Smooth muscle cell of the brain vasculature (primary cell): ENCODE data around the gene ADAM11.

ENCODE experiments used
- DNase-seq: peaks from one replicate; pipeline ENCODE4 v3.0.0-alpha.2; 2012; ENCODE audit warnings: low read depth, low spot score

The ADAM11 gene

DNA sequence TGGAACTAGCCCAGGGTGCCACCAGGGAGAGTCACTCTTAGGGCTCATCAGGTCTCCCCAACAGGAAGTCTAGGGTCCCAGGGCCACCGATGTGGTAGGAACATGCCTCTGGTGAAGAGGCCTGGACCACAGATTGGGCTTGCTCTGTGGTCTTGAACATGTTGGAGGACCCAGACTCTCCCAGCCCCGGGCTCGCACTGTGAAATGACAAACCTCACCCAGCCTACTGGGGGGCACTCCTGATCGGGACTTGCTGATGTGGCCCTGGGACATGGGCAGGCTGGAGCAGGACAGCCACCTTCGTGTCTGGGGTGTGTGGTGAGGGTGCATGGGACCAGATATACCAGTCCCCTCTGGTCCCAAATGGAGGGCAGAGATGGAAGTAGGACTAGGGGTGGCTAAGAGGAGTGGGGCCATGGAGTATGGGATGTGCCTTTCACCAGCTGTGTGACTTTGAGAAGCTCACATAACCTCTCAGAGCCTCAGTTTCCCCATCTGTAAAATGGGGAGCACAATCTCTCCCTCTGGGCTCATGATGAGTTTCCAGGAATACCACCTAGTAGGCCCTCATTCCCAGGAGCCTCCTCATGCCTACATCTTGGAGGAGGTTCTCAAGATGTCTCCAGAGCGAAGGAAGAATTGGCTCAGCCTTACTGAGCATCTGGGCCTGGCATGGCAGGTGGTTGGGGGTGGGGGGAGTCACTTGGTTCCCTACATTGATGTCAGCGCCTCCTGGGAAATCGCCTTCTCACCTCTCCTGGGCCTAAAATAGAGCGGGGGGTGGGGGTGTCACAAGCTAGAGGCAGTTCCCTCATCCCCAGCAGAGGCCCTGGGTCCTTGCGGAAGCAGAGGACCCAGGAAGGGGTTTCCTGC, 1.5 kb upstream of the ADAM11 start:
- DNase-seq: no peak

DNA sequence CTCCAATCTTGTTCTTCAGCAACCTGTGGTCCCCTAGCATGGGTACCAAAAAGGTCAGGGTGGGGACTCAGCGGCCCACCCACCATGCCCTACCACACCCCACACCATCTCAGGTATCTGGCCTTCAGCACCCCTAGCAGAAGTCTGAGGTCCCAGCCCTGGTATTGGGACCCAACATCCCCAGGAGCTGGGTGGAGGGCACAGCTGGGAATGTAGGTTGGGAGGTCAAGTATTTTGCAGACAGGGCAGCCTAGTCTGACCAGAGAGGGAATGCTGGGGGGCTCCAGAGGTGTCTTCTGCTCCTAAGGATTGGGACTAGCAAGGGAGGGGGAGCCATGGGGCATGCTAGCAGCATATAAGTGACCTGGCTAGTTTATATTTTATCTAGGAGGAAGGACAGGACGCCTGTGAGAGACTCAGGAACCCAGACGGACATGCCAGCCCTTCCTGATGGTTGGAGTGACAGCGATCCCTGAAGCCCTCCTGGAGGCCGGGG, 822 bp upstream of the ADAM11 start:
- no peak for DNase-seq

DNA sequence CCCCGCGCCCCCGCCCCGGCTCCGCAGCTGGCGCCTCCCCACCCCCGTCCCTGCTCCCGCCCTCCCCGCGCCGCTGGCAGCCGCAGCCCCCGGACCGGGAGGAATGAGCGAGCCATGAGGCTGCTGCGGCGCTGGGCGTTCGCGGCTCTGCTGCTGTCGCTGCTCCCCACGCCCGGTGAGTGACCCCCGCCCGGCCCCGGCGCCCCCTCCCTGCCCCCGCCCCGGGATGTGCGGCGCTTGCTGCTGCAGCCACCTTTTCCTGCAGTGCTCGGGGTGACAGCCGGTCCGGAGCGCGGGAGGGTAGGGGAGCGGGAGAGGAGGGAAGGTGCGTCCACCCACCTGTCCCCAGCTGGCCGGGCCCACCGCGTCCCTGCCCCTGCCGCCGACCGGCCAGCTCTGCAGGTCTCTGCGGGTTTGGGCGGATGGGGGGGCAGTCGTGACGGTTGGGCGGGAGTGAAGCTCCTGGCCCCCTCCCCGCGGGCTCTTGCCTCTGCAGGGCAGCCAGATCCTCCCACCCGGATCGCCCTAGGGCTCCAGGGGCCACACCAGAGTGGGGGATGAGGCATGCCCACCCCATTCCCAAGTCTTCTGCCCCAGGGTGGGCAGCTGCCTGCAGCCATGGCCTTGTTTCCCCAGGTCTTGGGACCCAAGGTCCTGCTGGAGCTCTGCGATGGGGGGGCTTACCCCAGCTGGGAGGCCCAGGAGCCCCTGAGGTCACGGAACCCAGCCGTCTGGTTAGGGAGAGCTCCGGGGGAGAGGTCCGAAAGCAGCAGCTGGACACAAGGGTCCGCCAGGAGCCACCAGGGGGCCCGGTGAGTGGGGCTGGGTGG, 513 bp downstream of the ADAM11 start:
- no peak for DNase-seq

DNA sequence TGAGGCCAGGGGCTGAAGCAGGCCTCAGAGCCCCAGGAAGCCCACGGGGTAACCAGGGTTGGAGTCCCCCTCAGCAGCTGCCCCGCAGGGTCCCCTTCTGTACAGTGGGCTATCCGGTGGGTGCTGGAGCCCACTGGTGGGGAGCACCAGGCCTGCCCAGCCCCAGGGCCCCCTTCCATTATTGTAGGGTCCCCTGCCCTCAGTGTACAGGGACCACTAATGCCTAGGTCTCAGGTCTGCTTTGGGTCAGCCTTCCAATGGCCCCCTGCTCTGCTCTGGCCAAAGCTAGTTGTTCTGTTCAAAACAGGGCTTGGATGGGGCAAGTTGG, 1.1 kb downstream of the ADAM11 start:
- no peak for DNase-seq

DNA sequence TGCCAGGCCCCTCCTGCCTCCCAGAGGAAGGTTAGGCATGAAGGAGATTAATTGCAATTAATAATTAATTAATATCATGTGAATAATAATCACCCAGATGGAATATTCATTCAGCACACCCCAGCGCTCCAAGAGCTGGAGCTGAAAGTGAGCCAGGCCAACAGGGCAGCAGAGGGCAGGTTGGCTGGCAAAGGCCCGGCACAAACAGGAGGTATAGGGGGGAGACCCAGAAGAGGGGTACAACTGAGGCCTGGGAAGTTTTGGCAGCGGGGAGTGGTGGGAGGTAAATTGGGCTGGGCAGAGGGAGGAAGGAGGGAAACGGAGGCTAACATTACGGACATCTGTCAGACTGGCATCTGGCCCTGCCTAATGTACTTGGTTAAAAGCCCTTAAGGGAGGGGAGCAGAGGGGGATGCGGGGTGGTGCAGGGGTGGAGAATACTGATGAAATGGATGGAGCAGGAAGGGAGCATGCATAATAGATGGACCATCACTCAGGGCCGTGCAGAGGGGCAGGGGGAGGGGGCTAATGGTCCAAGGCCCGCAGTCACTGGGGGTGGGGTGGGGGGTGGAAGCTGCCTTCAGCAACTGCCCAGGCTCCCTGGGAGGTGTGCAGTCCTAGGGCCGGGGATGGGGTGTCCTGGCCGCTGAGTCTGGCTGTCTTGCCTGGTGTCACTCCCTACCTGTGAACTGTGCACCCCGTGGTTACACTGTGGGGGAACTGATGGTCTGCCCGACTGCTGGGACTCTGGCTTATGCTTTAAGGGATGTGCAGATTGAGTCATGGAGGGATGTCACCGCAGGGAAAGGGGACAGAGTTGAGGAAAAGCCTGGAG, 1.9 kb downstream of the ADAM11 start:
- no peak for DNase-seq

DNA sequence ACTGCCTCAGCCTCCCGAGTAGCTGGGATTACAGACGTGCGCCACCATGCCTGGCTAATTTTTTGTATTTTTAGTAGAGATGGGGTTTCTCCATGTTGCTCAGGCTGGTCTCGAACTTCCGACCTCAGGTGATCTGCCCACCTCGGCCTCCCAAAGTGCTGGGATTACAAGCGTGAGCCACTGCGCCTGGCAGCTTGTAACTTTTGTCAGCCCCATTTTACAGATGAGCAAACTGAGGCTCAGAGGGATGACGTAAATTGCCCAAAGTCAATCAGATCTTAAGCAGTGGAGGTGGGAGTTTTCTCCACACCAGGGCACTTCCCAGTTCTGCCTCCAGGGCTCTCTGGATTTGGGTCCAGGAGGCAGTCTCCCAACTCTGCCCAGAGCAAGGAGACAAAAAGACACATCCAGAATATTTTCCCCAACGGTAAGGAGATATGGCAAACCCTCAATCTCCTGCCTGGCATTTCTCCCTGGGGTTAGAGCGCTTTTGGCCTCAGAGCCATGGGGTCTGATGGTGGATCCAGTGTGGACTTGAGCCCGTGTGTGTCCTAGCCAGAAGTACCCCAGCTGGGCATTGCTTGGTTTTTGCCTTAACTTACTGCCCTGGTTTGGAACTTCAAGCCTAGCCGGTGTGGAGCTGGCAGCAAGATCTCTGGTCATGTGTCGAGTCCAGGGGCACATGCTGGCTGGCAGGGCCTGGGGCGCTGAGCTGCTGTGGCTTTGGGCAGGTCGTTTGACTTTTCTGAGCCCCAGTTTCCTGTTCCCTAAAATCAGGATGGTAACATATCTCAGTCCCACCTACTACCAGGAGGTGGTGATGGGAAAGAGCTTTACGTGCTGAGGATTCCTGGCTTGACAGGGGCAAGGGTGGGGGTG, 3.4 kb downstream of the ADAM11 start:
- no peak for DNase-seq

DNA sequence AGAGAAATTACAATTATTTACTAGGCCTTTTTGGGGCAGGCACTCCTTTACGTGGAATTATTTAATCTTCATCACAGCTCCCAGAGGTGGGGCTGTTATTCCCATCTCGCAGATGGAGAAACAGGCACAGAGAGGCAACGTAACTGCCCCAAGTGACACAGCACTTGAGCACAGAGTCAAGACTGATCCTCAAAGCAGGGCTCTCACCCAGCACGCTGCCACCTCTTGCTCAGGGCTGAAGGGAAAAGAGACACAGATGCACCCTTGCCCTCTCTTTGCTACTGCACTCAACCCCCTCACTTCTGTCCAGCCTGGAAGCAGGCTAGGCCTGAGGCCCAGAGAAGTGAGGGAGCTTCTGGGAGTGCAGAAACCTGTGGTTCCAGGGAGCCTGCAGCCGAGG, 4.4 kb downstream of the ADAM11 start:
- DNase-seq: no peak

DNA sequence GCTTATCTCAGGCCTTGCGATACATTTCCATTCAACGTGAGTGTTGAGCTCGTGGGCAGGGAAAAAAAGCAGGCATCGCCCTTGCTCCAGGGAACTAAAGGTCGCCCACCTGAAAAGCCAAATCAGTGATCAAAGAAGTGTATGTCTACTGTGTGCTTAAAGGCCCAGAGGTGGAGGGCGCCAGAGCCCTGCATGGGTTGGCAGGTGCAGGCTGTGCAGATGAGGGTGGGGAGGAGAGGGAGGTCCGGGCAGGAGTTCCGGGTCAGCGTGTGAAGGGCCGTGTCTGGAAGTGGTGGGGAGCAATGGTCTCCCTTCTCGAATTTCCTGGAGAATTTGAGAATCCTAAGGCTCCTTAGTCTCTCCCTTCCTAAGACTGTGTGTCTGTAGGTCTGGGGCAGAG, 7.2 kb downstream of the ADAM11 start:
- no peak for DNase-seq

DNA sequence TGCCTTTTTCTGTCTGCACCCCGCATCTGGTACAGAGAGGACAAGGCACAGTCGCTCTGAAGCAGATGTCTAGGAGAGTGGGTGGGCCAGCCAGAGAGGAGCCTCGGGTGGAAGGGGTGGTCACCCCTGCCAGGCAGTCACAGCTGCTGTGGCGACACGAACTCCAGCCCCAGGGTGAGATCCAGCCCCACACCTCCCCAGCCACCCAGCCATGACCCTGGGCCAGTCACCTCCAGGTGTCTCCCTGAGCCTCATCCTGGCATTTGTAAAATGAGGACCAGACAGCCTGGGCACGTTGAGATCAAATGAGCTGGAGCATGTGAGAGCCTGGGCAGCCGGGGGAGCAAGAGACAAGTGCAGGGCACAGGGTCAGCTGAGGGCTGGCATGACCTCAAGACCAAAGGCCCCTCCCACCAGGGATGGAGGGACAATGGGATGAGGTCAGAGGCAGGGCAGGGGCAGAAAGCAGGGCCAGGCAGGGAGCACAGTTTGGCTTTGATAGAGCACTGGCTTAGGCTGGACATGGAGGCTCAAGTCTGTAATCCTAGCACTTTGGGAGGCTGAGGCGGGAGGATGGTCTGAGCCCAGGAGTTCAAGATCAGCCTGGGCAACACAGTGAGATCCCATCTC, 7.7 kb downstream of the ADAM11 start:
- no peak for DNase-seq

DNA sequence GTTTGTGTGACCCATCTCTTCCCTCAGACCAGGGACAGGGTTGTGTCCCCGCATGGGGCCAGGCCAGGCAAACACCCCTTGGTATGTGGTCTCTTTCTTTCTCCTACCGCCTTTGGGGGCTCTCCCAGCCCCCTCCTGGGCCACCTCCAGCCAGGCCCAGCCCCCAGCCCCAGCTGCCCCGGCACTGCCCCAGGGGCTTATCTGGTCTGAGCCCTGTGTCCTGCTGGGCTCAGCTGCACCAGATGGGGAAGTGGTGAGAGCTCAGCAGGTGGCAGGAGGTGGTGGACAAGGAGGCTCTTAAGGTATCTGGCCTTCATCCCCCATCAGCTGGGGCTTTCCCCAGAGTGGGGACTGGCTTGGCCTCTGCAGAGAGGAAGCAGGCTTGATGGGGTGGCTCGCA, 8.7 kb downstream of the ADAM11 start:
- DNase-seq: no peak

DNA sequence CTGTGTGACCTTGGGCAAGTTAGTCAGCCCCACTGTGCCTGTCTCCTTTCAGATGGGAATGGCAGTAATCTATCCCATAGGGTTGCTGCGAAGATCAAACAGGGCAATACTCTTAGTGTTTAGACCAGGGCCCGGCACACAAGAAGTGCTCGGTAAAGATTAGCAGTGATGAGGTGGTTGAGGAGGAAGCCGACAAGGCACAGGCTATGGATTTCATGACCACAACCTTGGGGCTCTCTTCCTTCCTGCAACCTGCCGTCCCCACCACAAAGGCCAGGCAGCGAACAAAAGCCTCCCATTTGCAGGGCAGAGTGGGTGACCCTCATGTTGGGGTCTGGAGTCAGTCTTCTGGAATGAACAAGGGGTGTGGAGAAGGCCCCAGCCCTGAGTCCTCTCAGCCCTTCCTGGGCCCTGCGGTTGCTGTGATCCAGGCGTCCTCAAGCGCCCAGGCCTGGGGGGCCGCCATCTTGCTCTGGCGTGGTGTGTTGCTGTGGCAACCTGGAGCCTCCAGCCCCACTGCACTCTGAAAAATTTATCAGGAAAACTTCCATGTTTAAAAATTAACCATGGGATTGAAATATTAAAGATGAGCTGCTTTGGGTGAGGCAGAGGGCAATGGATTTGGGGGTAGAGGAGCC, 9.8 kb downstream of the ADAM11 start:
- DNase-seq: no peak

DNA sequence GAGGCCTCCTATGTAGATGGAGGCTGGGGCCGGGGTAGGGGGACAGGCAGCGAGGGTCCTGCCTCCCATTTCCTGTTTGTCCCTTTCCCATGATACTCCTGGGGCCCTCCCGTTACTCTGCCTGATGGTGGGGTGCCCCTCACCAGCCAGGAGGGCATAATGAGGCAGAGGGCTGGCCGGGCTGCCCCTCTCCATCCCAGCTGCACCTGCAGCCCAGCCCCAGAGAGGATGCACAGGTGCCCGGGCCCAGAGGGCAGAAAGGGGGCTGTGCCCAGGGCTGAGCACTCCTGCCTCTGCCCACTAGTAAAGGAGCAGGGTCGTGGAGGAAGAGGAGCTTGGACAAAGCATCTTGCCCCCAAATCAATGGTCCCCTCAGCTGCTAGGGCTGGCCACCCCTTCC, 10.4 kb downstream of the ADAM11 start:
- DNase-seq: no peak

DNA sequence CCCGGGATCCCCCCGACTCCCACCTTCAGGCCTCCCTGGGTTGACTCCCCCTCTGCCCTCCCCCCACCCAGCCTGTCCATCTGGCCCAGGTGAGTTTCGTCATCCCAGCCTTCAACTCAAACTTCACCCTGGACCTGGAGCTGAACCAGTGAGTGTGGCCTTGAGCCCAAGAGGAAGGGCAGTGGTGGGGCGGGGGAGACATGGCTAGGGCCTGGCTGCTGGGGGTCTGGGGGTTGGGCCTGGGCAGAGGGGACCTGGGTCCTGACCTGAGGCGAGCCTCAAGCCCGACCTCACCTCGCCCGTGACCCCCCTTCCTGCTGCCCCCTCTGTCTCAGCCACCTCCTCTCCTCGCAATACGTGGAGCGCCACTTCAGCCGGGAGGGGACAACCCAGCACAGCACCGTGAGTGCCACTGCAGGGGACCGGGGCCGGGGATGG, 10.9 kb downstream of the ADAM11 start:
- no peak for DNase-seq

DNA sequence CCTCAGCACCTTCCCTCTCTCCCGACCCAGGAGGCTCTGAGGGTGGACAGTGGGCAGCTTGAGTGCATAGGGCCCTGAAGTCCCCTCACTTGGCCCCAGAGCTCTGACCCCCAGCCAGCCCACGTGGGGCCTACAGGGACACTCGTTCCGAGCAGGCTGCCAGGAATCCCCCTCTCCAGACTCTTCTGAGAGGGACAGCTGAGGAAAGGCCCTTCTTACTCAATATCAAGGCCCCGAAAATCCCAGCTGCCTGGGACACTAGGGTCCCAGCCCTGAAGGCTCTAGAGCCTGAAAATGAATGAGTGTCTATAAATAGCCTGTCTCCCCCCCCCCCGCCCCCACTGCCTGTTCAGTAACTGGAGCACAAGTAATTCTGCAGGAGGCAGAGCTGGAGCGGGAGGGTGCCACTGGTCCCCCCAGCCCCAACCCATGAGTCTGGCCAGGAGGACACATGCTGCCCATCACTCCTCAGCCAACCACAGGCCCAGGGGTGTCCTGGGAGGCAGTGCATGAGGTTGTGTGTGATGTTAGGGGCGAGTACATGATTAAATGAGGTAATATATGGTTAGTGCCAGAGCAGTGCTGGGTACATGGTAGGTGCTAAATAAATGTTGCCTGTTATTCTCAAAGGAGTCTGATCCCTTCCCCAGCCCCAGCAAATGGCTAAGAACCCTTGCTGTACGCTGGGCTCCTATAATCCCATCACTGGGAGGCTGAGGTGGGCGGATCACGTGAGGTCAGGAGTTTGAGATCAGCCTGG, 11.6 kb downstream of the ADAM11 start:
- DNase-seq: no peak

DNA sequence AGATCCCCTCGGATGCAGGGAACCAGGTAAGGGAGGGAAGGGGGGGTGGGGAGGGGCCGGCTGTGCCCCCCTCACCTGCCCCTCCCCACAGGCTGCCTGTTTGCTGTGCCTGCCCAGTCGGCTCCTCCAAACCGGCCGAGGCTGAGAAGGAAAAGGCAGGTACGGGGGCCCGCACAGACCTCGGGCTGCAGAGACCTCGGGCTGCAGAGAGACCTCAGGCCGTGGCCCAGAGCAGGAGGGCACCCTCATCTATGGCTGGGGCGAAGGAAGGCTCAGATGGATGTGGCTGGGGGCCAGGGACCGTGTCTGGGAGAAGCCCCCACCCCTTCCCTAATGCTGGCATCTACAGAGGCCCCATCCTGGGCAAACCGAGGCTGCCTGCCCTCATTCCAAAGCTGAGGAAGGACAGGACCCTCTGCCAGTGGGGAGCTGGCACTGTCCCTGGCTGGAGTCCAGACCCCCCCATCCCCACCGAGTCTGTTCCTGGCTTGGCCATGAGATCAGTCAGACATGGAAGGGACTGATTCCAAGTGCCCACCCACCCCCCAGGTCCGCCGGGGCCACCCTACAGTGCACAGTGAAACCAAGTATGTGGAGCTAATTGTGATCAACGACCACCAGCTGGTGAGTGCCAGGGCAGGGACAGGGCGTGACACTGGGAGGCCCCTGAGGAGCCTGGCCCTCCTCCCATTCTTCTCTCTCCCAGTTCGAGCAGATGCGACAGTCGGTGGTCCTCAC, 13.7 kb downstream of the ADAM11 start:
- DNase-seq: no peak

DNA sequence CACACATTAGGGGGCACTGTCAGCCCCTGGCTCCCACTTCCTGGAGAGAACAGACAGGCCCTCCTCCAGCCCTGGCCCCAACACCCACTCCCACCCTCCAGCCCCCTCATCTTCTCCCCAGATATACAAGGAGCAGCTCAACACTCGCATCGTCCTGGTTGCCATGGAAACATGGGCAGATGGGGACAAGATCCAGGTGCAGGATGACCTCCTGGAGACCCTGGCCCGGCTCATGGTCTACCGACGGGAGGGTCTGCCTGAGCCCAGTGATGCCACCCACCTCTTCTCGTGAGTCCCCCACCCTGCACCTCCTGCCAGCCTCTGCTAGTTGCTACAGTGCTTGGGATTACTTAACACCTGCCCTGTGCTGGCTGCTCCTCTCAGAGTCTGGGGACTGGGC, 14.4 kb downstream of the ADAM11 start:
- no peak for DNase-seq

DNA sequence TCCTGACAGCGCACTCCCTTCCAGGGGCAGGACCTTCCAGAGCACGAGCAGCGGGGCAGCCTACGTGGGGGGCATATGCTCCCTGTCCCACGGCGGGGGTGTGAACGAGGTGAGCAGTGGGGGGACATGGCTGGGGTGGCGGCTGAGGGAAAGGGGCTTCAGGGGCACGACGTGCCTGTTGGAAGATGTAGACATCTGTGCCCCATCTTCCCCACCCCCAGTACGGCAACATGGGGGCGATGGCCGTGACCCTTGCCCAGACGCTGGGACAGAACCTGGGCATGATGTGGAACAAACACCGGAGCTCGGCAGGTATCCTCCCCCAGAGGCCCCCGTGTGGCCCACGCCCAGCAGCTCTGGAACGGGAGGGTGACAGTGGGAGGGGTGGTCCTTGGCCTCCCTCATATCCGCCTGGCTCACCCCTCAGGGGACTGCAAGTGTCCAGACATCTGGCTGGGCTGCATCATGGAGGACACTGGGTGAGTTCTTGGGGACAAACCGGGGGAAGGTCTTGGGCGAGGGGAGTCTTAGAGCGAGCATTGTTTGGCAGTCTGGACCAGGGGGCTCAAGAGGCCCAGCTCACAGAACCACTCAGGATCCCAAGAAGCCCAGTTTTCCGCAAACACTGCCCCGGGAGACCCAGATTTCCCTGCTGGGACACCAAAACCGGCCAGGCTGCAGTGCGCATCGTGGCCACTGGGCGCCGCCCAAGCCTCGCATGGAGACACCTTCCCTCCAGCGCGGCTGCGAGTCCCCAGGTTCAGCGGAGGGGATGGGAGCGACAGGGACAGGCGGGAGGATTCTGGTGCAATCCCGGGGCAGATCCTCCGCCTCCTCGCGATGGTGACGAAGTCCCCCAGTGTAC, 15.7 kb downstream of the ADAM11 start:
- no peak for DNase-seq
